H1 (cell line): ENCODE measurements around the gene CREB3. TPM values are rescaled to one million over a fixed set of nuclear protein-coding genes. Genes with fewer than 3 reads are reported as not detected.

Source experiments
- BRCA1 ChIP-seq: IDR thresholded peaks from 2 replicates; pipeline ENCODE4 v1.6.1; 2012; ENCODE audit warnings: low read depth, low read length, improper control_type of control experiment
- HDAC6 ChIP-seq: IDR thresholded peaks from one replicate; pipeline ENCODE4 v1.7.1; 2012; ENCODE audit warnings: low read depth, mild to moderate bottlenecking, inconsistent platforms, low read length, moderate library complexity
- SAP30 ChIP-seq: fragments of 300-600 bp; sonication (generic); IDR thresholded peaks from 2 replicates; pipeline ENCODE4 v1.7.1; 2012; ENCODE audit warnings: low read length, moderate library complexity, mild to moderate bottlenecking, inconsistent platforms; ENCODE audit not compliant: insufficient read depth, insufficient replicate concordance
- polyA plus RNA-seq, 7 experiments: library from polyadenylated mRNA; depleted of rRNA in 3 of 7; stranded (reverse) in 5 of 7; unstranded in 2 of 7; fragments of >200 nt in 5 of 7; fragments of 200-250 nt in 2 of 7; gene quantifications; 1 replicate in 5 of 7; 2 replicates in 1 of 7; 4 replicates in 1 of 7; pipeline versions ENCODE4 v1.2.1 to v1.2.3, GENCODE V29; 2011 to 2013; ENCODE audit warnings: missing spikeins in 2 of 7, mixed read lengths in 2 of 7
- total RNA-seq: library from RNA; stranded (reverse); fragmentation: NEBNext Ultra II Directional; extraction: Animal tissue kit (Norgen Biotek cat#: 25700); gene quantifications from 2 replicates; pipeline ENCODE4 v1.2.1, GENCODE V29; 2021

CREB3 gene
- total and polyA plus RNA-seq, 2 of the 8 experiments (the other 6 are each of a cell fraction or from before 2014, with no cell fraction given), result 24.4 to 25.7 TPM

- TF ChIP-seq HDAC6 (no peak), SAP30 (no peak), BRCA1 (no peak)
These were observed 11.0 kb downstream of the CREB3 start (continued) for GRCh38 chr9:35743452-35743851.
